ENCODE results near the gene ADGRG6. TPM values are rescaled to one million over a fixed set of nuclear protein-coding genes. Genes with fewer than 3 reads are reported as not detected.

ADGRG6 gene
- total and polyA plus RNA-seq, 8 donors, result 1.1 to 102 (median 8.9) TPM

DNA sequence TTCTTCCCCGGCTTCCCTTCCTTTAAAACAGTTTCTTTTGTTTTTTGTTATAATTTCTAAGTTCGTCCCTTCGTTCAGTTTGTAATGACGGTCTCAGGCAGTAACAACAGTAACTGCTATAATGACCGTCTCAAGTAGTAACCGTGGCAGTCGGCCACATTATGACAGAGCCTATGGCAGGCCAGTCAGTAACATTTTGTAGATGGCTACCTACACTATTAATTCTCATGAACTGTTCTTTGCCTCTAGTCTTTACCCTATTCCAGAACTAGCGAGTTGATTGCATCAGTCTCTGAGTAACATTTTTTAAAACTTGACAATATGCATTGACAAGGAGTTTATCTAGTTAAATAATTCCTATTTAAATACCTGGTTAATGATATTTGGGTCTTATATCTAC is 43.0 kb upstream of the ADGRG6 start:
- WGBS, 5 donors, result 91 to 97% (median 95%) methylated on average over 8 of the region's 8 CpGs
- no peaks in the 10 kb centered on the region for H3K9me3 ChIP-seq
- no peak overlapping the region for H3K4me3 ChIP-seq
- H3K27me3 ChIP-seq, result no peaks in the 10 kb centered on the region
- H3K4me1 ChIP-seq, result no peaks in the 10 kb centered on the region
- H3K36me3 ChIP-seq, result no peaks in the 10 kb centered on the region
- no peak overlapping the region for H3K27ac ChIP-seq
- intact Hi-C loops (cut with DNase I; ENCODE audit: low total_unique reads), result no loop called here
- no peak for TF ChIP-seq POLR2A (IDR thresholded peaks at IDR 0.05)
- TF ChIP-seq POLR2AphosphoS5 (IDR thresholded peaks at IDR 0.05), result no peak
- TF ChIP-seq EP300 (IDR thresholded peaks at IDR 0.05), result no peak
- TF ChIP-seq, protein P1, sequence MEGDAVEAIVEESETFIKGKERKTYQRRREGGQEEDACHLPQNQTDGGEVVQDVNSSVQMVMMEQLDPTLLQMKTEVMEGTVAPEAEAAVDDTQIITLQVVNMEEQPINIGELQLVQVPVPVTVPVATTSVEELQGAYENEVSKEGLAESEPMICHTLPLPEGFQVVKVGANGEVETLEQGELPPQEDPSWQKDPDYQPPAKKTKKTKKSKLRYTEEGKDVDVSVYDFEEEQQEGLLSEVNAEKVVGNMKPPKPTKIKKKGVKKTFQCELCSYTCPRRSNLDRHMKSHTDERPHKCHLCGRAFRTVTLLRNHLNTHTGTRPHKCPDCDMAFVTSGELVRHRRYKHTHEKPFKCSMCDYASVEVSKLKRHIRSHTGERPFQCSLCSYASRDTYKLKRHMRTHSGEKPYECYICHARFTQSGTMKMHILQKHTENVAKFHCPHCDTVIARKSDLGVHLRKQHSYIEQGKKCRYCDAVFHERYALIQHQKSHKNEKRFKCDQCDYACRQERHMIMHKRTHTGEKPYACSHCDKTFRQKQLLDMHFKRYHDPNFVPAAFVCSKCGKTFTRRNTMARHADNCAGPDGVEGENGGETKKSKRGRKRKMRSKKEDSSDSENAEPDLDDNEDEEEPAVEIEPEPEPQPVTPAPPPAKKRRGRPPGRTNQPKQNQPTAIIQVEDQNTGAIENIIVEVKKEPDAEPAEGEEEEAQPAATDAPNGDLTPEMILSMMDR (IDR thresholded peaks at IDR 0.05), result no peak
- no peak for DNase-seq

DNA sequence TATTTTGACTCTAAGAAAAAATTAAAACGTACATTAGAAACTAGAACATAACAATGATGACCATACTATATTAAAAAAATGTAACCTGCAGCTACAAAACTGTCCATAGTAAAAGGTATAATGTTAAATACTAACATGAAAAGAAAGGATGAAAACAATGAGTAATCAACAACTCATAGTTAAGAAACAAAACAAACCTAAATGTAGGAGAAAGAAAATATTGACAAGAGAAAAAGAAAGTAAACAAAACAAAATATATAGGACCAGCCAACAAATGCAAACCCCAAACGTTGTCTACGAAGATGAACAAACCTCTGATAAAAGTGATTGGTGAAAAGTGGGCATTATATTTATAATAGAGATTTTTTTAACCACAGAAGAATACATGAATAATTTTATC is 41.1 kb upstream of the ADGRG6 start:
- no peak for TF ChIP-seq EP300 (IDR thresholded peaks at IDR 0.05)
- no peak for TF ChIP-seq POLR2A (IDR thresholded peaks at IDR 0.05)
- TF ChIP-seq, protein P1 (IDR thresholded peaks at IDR 0.05), result no peak
- no peak for TF ChIP-seq POLR2AphosphoS5 (IDR thresholded peaks at IDR 0.05)
- Histone ChIP-seq H3K4me3 (no peak overlapping the region), H3K4me1 (no peaks in the 10 kb centered on the region), H3K27ac (no peak overlapping the region), H3K36me3 (no peaks in the 10 kb centered on the region), H3K9me3 (no peaks in the 10 kb centered on the region), H3K27me3 (no peaks in the 10 kb centered on the region)
- no peak for DNase-seq
- 75 to 82% (median 80%) methylated on average over 3 of the region's 3 CpGs for WGBS, 5 donors
- intact Hi-C loops (cut with DNase I; ENCODE audit: low total_unique reads), result no loop called here

DNA sequence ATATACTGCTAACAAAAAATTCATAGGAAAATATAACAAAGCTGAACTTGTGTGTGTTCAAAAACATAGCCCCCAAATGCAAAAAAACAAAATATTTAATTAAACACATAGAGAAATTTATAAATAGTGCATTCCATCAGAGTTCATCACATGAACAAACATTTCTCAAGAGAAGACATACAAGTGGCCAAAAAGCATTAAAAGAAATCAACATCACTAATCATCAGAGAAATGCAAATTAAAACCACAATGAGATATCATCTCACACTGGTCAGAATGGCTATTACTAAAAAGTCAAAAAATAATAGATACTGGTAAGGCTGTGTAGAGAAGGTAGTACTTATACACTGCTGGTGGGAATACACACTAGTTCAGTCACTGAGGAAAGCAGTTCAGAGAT is 39.6 kb upstream of the ADGRG6 start:
- Histone ChIP-seq H3K27me3 (no peaks in the 10 kb centered on the region), H3K9me3 (no peaks in the 10 kb centered on the region), H3K4me3 (no peak overlapping the region), H3K36me3 (no peaks in the 10 kb centered on the region), H3K4me1 (no peaks in the 10 kb centered on the region), H3K27ac (no peak overlapping the region)
- TF ChIP-seq, protein P1 (IDR thresholded peaks at IDR 0.05), result no peak
- TF ChIP-seq POLR2A (IDR thresholded peaks at IDR 0.05), result no peak
- TF ChIP-seq EP300 (IDR thresholded peaks at IDR 0.05), result no peak
- no peak for TF ChIP-seq POLR2AphosphoS5 (IDR thresholded peaks at IDR 0.05)
- intact Hi-C loops (cut with DNase I; ENCODE audit: low total_unique reads), result no loop called here
- DNase-seq, result no peak

DNA sequence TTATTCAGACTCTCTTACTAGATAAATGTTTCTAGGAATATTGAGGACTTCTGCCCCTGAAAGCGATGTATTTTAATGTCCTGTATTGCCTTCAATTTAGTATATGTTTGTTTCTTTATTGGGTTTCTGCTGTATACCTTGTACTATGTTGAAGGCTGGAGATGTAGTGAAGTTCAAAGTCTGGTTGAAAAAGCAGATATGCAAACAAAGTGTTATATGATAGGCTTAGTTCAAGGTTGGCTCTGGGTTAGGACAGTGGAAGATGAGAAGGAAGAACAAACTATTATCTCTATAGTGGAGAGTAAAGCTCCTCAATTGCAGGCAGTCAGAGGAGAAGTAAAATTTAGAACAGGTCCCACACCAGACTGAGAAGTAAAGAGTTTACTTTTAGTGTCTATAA is 36.3 kb upstream of the ADGRG6 start:
- WGBS, 5 donors, result 75 to 99% (median 94%) methylated on average over 1 of the region's 1 CpG
- H3K9me3 ChIP-seq, result no peaks in the 10 kb centered on the region
- TF ChIP-seq POLR2A (IDR thresholded peaks at IDR 0.05) (no peak), POLR2AphosphoS5 (IDR thresholded peaks at IDR 0.05) (no peak), EP300 (IDR thresholded peaks at IDR 0.05) (no peak)
- TF ChIP-seq, protein P1 (IDR thresholded peaks at IDR 0.05), result no peak
- no peaks in the 10 kb centered on the region for H3K4me1 ChIP-seq
- H3K4me3 ChIP-seq, result no peak overlapping the region
- no peak overlapping the region for H3K27ac ChIP-seq
- intact Hi-C loops (cut with DNase I; ENCODE audit: low total_unique reads), result no loop called here
- no peaks in the 10 kb centered on the region for H3K27me3 ChIP-seq
- no peak for DNase-seq
- no peaks in the 10 kb centered on the region for H3K36me3 ChIP-seq
